Adrenal gland (tissue), 12 donors: ENCODE data around the gene DOLPP1. TPM values are rescaled to one million over a fixed set of nuclear protein-coding genes. Genes with fewer than 3 reads are reported as not detected.
"Not testable (repeated sequence)": the region's sequence is repeated elsewhere in the genome, so short reads cannot be mapped to it uniquely, and the experiment has no call there.

Source experiments
- DNase-seq, 7 donors: peaks; one replicate each; pipeline ENCODE4 v3.0.0-alpha.2; 2019 to 2020
- H3K27ac ChIP-seq, 5 donors: fragments of 200-600 bp; sonication (generic) in 4 of 5; 1 replicate in 3 of 5; 2 replicates in 2 of 5; pipeline versions ENCODE4 v1.5.1 to v1.8.0; 2016 to 2020; ENCODE audit warnings: mild to moderate bottlenecking in 1 of 5
- H3K27me3 ChIP-seq: fragments of 200-600 bp; 2 replicates; pipeline ENCODE4 v1.8.0; 2021
- H3K36me3 ChIP-seq, 2 donors: fragments of 200-600 bp; replicated peaks in 1 of 2; 1 replicate in 1 of 2; 2 replicates in 1 of 2; pipeline versions ENCODE4 v1.5.1 to v1.8.0; 2018 to 2022
- H3K4me1 ChIP-seq, 2 donors: fragments of 200-600 bp; replicated peaks in 1 of 2; 1 replicate in 1 of 2; 2 replicates in 1 of 2; pipeline versions ENCODE4 v1.5.1 to v1.8.0; 2018 to 2021
- H3K4me3 ChIP-seq, 4 donors: fragments of 200-600 bp; sonication (generic) in 3 of 4; one replicate each; pipeline ENCODE4 v1.5.1; 2016 to 2018
- H3K9me3 ChIP-seq, 3 donors: fragments of 200-600 bp; sonication (generic) in 1 of 3; replicated peaks in 1 of 3; 1 replicate in 2 of 3; 2 replicates in 1 of 3; pipeline versions ENCODE4 v1.5.1 to v1.8.0; 2016 to 2021
- POLR2A ChIP-seq, 2 donors: fragments of 450-650 bp; IDR thresholded peaks; one replicate each; pipeline ENCODE4 v1.6.1; 2017; ENCODE audit warnings: antibody characterized with exemption in 2 of 2, mild to moderate bottlenecking in 2 of 2, moderate library complexity in 1 of 2
- WGBS, 4 donors: extraction: QIAGEN DNeasy Blood & Tissue Kit in 2 of 4; methylation state at CpG; one replicate each; pipeline versions ENCODE4 v1.1.5 to v1.1.7; 2013 to 2017; 5-methylcytosine and 5-hydroxymethylcytosine counted together
- intact Hi-C, 2 donors: fragments of 100-400 bp; cut with DNase I; formaldehyde crosslinking; loops; one replicate each; pipeline versions ENCODE4 v1.14.1 to v1.15.0; 2022 to 2023
- polyA plus RNA-seq, 3 donors: library from polyadenylated mRNA; stranded (reverse); fragments of 200-250 nt in 2 of 3; fragments of 350-450 nt in 1 of 3; fragmentation: Illumina TruSeq in 1 of 3; extraction: RNeasy Lipid Tissue Mini Kit (QIAGEN cat#74804) in 1 of 3; gene quantifications; one replicate each; pipeline ENCODE4 v1.2.3, GENCODE V29; 2013 to 2014
- total RNA-seq, 9 donors: library from RNA; depleted of rRNA in 4 of 9; stranded (reverse); fragments of >200 nt in 4 of 9; fragments of 120-200 nt in 1 of 9; fragmentation: NEBNext Ultra II Directional in 1 of 9; extraction: Animal tissue kit (Norgen Biotek cat#: 25700) in 1 of 9; gene quantifications; one replicate each; pipeline versions ENCODE4 v1.1.0 to v1.2.4, GENCODE V29; 2013 to 2023
- TF ChIP-seq, protein P1 (sequence below), 6 experiments: fragments of 450-650 bp in 4 of 6; fragments of 200-600 bp in 2 of 6; sonication (generic) in 1 of 6; IDR thresholded peaks; 1 replicate in 5 of 6; 2 replicates in 1 of 6; pipeline versions ENCODE4 v1.5.1 to v1.8.0; 2016 to 2021; ENCODE audit warnings: antibody characterized with exemption in 6 of 6, mild to moderate bottlenecking in 2 of 6, moderate library complexity in 1 of 6
- donor health status: healthy with polysubstance abuse.
- donor health status: Bipolar disorder and iron deficiency.
- donor health status: DM: yes; HTN: yes; CAD: no.
- donor health status: DM: no; HTN: no; CAD: no.
- donor health status: DM: no; HTN: no; CAD: no.
- donor health status: DM: yes; HTN: yes; CAD: no.

DOLPP1 gene
- total and polyA plus RNA-seq, 12 donors = 4.4 to 31.8 (median 19.2) TPM

DNA sequence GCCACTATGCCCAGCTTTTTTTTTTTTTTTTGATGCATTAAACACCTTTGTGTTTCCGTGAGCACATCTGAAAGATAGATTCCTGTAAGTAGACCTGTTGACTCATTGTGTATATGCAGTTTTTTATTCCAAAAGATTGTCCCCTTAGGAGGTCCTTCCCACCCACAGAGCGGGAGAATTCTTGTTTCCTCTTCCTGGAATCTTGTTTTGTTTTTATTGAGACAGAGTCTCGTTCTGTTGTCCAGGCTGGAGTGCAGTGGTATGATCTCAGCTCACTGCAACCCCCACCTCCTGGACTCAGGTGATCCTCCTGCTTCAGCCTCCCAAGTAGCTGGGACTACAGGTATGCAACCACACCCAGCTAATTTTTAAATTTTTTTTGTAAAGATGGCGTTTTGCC, 37.9 kb downstream of the DOLPP1 start:
- Histone ChIP-seq H3K27ac (no peak overlapping the region), H3K4me1 (peaks cover 19 to 26% of the 10 kb centered on the region in 2 donors), H3K27me3 (no peaks in the 10 kb centered on the region), H3K9me3 (no peaks in the 10 kb centered on the region), H3K4me3 (no peak overlapping the region), H3K36me3 (peaks cover 0 to 32% of the 10 kb centered on the region in 2 donors)
- DNase-seq = no peak
- 75 to 81% (median 76%) methylated on average over 4 of the region's 4 CpGs for WGBS, 4 donors
- intact Hi-C loops = no loop called here
- TF ChIP-seq, protein P1, sequence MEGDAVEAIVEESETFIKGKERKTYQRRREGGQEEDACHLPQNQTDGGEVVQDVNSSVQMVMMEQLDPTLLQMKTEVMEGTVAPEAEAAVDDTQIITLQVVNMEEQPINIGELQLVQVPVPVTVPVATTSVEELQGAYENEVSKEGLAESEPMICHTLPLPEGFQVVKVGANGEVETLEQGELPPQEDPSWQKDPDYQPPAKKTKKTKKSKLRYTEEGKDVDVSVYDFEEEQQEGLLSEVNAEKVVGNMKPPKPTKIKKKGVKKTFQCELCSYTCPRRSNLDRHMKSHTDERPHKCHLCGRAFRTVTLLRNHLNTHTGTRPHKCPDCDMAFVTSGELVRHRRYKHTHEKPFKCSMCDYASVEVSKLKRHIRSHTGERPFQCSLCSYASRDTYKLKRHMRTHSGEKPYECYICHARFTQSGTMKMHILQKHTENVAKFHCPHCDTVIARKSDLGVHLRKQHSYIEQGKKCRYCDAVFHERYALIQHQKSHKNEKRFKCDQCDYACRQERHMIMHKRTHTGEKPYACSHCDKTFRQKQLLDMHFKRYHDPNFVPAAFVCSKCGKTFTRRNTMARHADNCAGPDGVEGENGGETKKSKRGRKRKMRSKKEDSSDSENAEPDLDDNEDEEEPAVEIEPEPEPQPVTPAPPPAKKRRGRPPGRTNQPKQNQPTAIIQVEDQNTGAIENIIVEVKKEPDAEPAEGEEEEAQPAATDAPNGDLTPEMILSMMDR (IDR thresholded peaks at IDR 0.05) = no peak
- TF ChIP-seq POLR2A (IDR thresholded peaks at IDR 0.05) = no peak

DNA sequence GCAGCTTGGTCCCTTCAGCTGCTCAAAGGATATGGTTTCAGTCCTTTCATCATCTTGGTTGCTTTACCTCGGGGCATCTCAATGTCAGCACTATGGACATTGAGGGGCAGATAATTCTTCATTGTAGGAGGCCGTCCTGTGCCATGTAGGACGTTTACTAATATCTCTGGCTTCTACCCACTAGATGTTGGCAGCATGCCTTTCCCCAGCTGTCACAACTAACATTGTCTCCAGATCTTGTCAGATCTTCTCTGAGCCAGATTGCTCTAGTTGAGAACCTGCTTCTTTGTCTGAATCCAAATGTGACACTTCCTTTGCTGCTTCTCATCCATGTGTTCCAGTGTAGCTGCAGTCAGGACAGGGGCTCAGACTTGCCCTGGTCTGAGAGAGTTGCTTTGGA, 40.6 kb downstream of the DOLPP1 start:
- H3K9me3 ChIP-seq = no peaks in the 10 kb centered on the region
- peak in 4 of 7 donors; percentile 65 to 83 (median 67) for DNase-seq
- no peaks in the 10 kb centered on the region for H3K27me3 ChIP-seq
- intact Hi-C loops = no loop called here
- 34 to 51% (median 36%) methylated on average over 3 of the region's 3 CpGs for WGBS, 4 donors
- H3K36me3 ChIP-seq = peaks cover 0 to 45% of the 10 kb centered on the region in 2 donors
- H3K27ac ChIP-seq = peak overlapping the region in 2 of 5 donors; percentile 5 to 13
- H3K4me1 ChIP-seq = peaks cover 5 to 11% of the 10 kb centered on the region in 2 donors
- TF ChIP-seq, protein P1 (IDR thresholded peaks at IDR 0.05) = no peak
- TF ChIP-seq POLR2A (IDR thresholded peaks at IDR 0.05) = no peak
- H3K4me3 ChIP-seq = no peak overlapping the region

DNA sequence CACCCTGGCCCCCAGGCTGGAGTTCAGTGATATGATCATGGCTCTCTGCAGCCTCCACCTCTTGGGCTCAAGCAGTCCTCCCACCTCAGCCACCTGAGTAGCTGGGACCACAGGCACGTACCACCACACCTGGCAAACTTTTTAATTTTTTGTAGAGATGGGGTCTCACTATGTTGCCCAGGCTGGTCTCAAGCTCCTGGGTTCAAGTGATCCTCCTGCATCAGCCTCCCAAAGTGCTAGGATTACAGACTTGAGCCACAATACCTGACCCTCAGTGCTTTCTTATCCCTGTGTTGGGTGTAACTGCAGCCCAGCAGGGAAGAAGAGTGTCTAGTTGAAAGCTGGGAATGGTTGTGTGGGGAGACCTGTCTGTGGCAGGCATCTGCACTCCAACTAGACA, 41.2 kb downstream of the DOLPP1 start:
- H3K27ac ChIP-seq = peak overlapping the region in 1 of 5 donors; percentile 13
- intact Hi-C loops = no loop called here

DNA sequence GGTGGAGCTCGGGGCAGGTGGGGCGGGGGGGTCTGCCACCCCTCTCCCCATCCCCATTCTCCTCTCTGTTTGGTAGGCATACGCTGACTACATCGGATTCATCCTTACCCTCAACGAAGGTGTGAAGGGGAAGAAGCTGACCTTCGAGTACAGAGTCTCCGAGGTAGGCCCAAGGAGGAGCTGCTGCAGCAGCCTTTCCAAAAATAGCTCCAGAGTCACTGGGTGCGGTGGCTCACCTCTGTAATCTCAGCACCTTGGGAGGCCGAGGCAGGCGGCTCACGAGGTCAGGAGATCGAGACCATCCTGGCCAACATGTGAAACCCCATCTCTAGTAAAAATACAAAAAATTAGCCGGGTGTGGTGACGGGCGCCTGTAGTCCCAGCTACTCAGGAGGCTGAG, 42.1 kb downstream of the DOLPP1 start:
- H3K27me3 ChIP-seq, intact Hi-C loops, H3K9me3 ChIP-seq, H3K27ac ChIP-seq, DNase-seq, H3K4me3 ChIP-seq: not testable (repeated sequence)
- 88 to 95% (median 89%) methylated on average over 13 to 15 of the region's 15 CpGs for WGBS, 4 donors
- peaks cover 5 to 18% of the 10 kb centered on the region in 2 donors for H3K4me1 ChIP-seq
- H3K36me3 ChIP-seq = peaks cover 0 to 50% of the 10 kb centered on the region in 2 donors

More for the DNA sequence above, 41.2 kb downstream of the DOLPP1 start:
- H3K4me3 ChIP-seq = no peak overlapping the region
- TF ChIP-seq, protein P1 (IDR thresholded peaks at IDR 0.05) = no peak
- no peak for TF ChIP-seq POLR2A (IDR thresholded peaks at IDR 0.05)
- H3K36me3 ChIP-seq = peaks cover 0 to 45% of the 10 kb centered on the region in 2 donors
- no peaks in the 10 kb centered on the region for H3K27me3 ChIP-seq
- WGBS, 4 donors = 89 to 100% (median 98%) methylated on average over 1 of the region's 1 CpG
- H3K9me3 ChIP-seq = no peaks in the 10 kb centered on the region
- peaks cover 5 to 18% of the 10 kb centered on the region in 2 donors for H3K4me1 ChIP-seq
- DNase-seq = no peak

DNA sequence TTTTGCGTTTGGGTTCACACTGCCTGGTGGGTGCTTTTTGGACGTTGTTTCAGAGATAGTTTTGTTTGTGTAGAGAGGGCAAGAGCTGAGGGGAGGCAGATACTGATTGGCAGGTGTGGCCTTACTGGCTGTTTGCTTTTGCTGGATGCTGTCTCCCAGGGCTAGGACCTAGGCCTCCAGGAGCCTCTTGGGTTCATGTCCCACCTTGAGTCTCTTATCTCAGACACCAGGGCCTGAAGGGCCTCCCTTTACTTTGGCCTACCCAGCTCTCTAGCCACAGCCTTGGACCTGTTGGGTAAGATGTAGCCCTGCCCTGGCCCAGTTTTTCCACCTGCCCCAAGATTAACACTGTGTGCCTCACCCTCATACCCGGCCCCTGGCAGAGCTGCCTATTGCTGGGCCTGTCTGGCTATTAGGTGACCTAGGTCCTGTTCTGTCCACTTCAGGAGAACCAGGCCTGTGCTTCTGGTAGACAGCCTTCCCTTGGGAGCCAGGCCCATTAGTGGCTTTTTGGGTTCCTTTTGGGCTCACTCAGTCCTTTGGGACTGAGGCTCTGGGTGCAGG, 43.7 kb downstream of the DOLPP1 start:
- peaks cover 0 to 50% of the 10 kb centered on the region in 2 donors for H3K36me3 ChIP-seq
- H3K4me3 ChIP-seq = no peak overlapping the region
- H3K27ac ChIP-seq = no peak overlapping the region
- no peak for DNase-seq
- TF ChIP-seq, protein P1 (IDR thresholded peaks at IDR 0.05) = no peak
- no peak for TF ChIP-seq POLR2A (IDR thresholded peaks at IDR 0.05)
- intact Hi-C loops = no loop called here
- H3K4me1 ChIP-seq = peaks cover 5 to 18% of the 10 kb centered on the region in 2 donors
- WGBS, 4 donors = 51 to 80% (median 74%) methylated on average over 3 of the region's 3 CpGs
- H3K27me3 ChIP-seq = no peaks in the 10 kb centered on the region
- no peaks in the 10 kb centered on the region for H3K9me3 ChIP-seq
